Parathyroid adenoma (tissue), 2 donors: ENCODE measurements around the gene CDKN2C.
"Not testable (repeated sequence)": the region's sequence is repeated elsewhere in the genome, so short reads cannot be mapped to it uniquely, and the experiment has no call there.

Experiments
- H2AFZ ChIP-seq: fragments of 300-600 bp; sonication (generic); one replicate; pipeline ENCODE4 v1.7.0; 2017; ENCODE audit warnings: antibody characterized with exemption, mild to moderate bottlenecking
- H3K27ac ChIP-seq: fragments of 300-600 bp; sonication (generic); one replicate; pipeline ENCODE4 v1.7.0; 2017
- H3K27me3 ChIP-seq: fragments of 300-600 bp; sonication (generic); one replicate; pipeline ENCODE4 v1.7.0; 2017; ENCODE audit warnings: low read length; ENCODE audit not compliant: control insufficient read depth, insufficient read depth
- H3K36me3 ChIP-seq: fragments of 300-600 bp; sonication (generic); one replicate; pipeline ENCODE4 v1.7.0; 2017; ENCODE audit warnings: low read length; ENCODE audit not compliant: control insufficient read depth, insufficient read depth
- H3K4me1 ChIP-seq: fragments of 300-600 bp; sonication (generic); one replicate; pipeline ENCODE4 v1.7.0; 2017; ENCODE audit warnings: control low read depth
- H3K4me2 ChIP-seq: fragments of 300-600 bp; sonication (generic); one replicate; pipeline ENCODE4 v1.7.0; 2017; ENCODE audit warnings: low read length
- H3K4me3 ChIP-seq: fragments of 300-600 bp; sonication (generic); one replicate; pipeline ENCODE4 v1.7.0; 2017; ENCODE audit warnings: low read depth, low read length
- H3K79me2 ChIP-seq: fragments of 300-600 bp; sonication (generic); one replicate; pipeline ENCODE4 v1.7.0; 2017; ENCODE audit warnings: control low read depth
- H3K9ac ChIP-seq: fragments of 300-600 bp; sonication (generic); one replicate; pipeline ENCODE4 v1.7.0; 2017; ENCODE audit warnings: mild to moderate bottlenecking
- H3K9me3 ChIP-seq: fragments of 300-600 bp; sonication (generic); one replicate; pipeline ENCODE4 v1.7.0; 2017; ENCODE audit warnings: low read length; ENCODE audit not compliant: control insufficient read depth
- CTCF ChIP-seq: fragments of 300-600 bp; sonication (generic); IDR thresholded peaks from one replicate; pipeline ENCODE4 v1.7.0; 2017; ENCODE audit warnings: antibody characterized with exemption, mild to moderate bottlenecking
- donor health status: primary hyperparathyroidism.

The CDKN2C gene

GRCh38 chr1:50929376-50929958 lies 40.6 kb upstream of the CDKN2C start:
- Histone ChIP-seq H2AFZ (no peak overlapping the region), H3K27ac (no peak overlapping the region), H3K27me3 (no peaks in the 10 kb centered on the region), H3K36me3 (no peaks in the 10 kb centered on the region), H3K9ac (no peak overlapping the region), H3K9me3 (no peaks in the 10 kb centered on the region), H3K4me1 (no peaks in the 10 kb centered on the region), H3K79me2 (peaks cover 5% of the 10 kb centered on the region), H3K4me3 (no peak overlapping the region), H3K4me2 (no peak overlapping the region)
- TF ChIP-seq CTCF = peak; percentile 48

- H3K4me3 ChIP-seq = no peak overlapping the region
- no peak for TF ChIP-seq CTCF
Measured at GRCh38 chr1:50930193-50930592, 39.9 kb upstream of the CDKN2C start.

GRCh38 chr1:50930965-50931737 lies 38.9 kb upstream of the CDKN2C start:
- no peak overlapping the region for H3K4me3 ChIP-seq
- no peak overlapping the region for H3K4me2 ChIP-seq
- no peak overlapping the region for H3K9ac ChIP-seq
- TF ChIP-seq CTCF = no peak
- H3K27ac ChIP-seq = no peak overlapping the region
- no peaks in the 10 kb centered on the region for H3K9me3 ChIP-seq
- H3K27me3 ChIP-seq = no peaks in the 10 kb centered on the region
- no peaks in the 10 kb centered on the region for H3K79me2 ChIP-seq
- H3K4me1 ChIP-seq = no peaks in the 10 kb centered on the region
- H2AFZ ChIP-seq = no peak overlapping the region
- no peaks in the 10 kb centered on the region for H3K36me3 ChIP-seq

More at GRCh38 chr1:50930193-50930592, 39.9 kb upstream of the CDKN2C start:
- Histone ChIP-seq H3K9ac (no peak overlapping the region), H3K27me3 (no peaks in the 10 kb centered on the region), H3K36me3 (no peaks in the 10 kb centered on the region), H3K4me1 (no peaks in the 10 kb centered on the region), H2AFZ (no peak overlapping the region), H3K79me2 (no peaks in the 10 kb centered on the region), H3K9me3 (no peaks in the 10 kb centered on the region), H3K27ac (no peak overlapping the region), H3K4me2 (no peak overlapping the region)

- H3K4me2 ChIP-seq, H3K4me1 ChIP-seq: not testable (repeated sequence)
Measured at GRCh38 chr1:50932043-50932442, 38.0 kb upstream of the CDKN2C start.

GRCh38 chr1:50933770-50934169 lies 36.3 kb upstream of the CDKN2C start:
- H3K27me3 ChIP-seq, H3K27ac ChIP-seq, H3K9ac ChIP-seq, H2AFZ ChIP-seq, H3K36me3 ChIP-seq, H3K9me3 ChIP-seq, H3K4me2 ChIP-seq, H3K4me1 ChIP-seq, H3K4me3 ChIP-seq, H3K79me2 ChIP-seq: not testable (repeated sequence)

More at GRCh38 chr1:50932043-50932442, 38.0 kb upstream of the CDKN2C start:
- not testable (repeated sequence) for H3K9me3 ChIP-seq, H3K27ac ChIP-seq, H3K27me3 ChIP-seq, H3K9ac ChIP-seq, H3K79me2 ChIP-seq, H2AFZ ChIP-seq, H3K36me3 ChIP-seq, H3K4me3 ChIP-seq
